IMR-90 (cell line): ENCODE measurements around the gene FAM168A. TPM values are rescaled to one million over a fixed set of nuclear protein-coding genes. Genes with fewer than 3 reads are reported as not detected.

Source experiments
- ATAC-seq: fragments of 200-7000 bp; cut with Tn5 transposase; 2 replicates; pipeline ENCODE4 v1.9.1; 2020; ENCODE audit warnings: low read depth, mild to moderate bottlenecking, moderate library complexity
- BruUV-seq: library from RNA; stranded (reverse); fragments of 400-500 nt; replicated peaks from 2 replicates; lab custom pipeline; 2021; lab: Mats Ljungman, UMichigan
- CTCF ChIA-PET: fragments of 300-600 bp; formaldehyde crosslinking; extraction: SDS; loops from one replicate; lab custom pipeline; 2021; ENCODE audit warnings: antibody characterized with exemption; lab: Yijun Ruan, JAX
- POLR2A ChIA-PET: fragments of 300-600 bp; sonication (Branson Sonifier 250); formaldehyde crosslinking; loops from one replicate; lab custom pipeline; 2022; ENCODE audit warnings: antibody characterized with exemption; ENCODE audit not compliant: unreplicated experiment; lab: Charles Lee
- DNase-seq: peaks from one replicate; pipeline ENCODE4 v3.0.0; 2013
- H2AFZ ChIP-seq: replicated peaks from 2 replicates; pipeline ENCODE3; 2013; ENCODE audit warnings: low read length, mild to moderate bottlenecking; ENCODE audit not compliant: poor library complexity
- H2AK5ac ChIP-seq: 2 replicates; pipeline ENCODE4 v1.6.1; 2013; ENCODE audit warnings: low read depth, low read length, inconsistent platforms
- H2AK9ac ChIP-seq: replicated peaks from 2 replicates; pipeline ENCODE3; 2013; ENCODE audit warnings: mild to moderate bottlenecking, low read depth, low read length, moderate library complexity; ENCODE audit not compliant: poor library complexity
- H2BK120ac ChIP-seq: 2 replicates; pipeline ENCODE4 v1.6.1; 2013; ENCODE audit warnings: low read depth, low read length, inconsistent platforms
- H2BK15ac ChIP-seq: 3 replicates; pipeline ENCODE4 v1.6.1; 2013; ENCODE audit warnings: low read depth, low read length, inconsistent platforms
- H2BK20ac ChIP-seq: 2 replicates; pipeline ENCODE4 v1.6.1; 2013; ENCODE audit warnings: low read depth, mild to moderate bottlenecking, inconsistent platforms, low read length, moderate library complexity
- H2BK5ac ChIP-seq: 2 replicates; pipeline ENCODE4 v1.6.1; 2013; ENCODE audit warnings: mild to moderate bottlenecking, low read depth, low read length, inconsistent platforms; ENCODE audit not compliant: poor library complexity, severe bottlenecking
- H3K14ac ChIP-seq: replicated peaks from 2 replicates; pipeline ENCODE4 v1.6.1; 2013; ENCODE audit warnings: low read depth, low read length, inconsistent platforms
- H3K18ac ChIP-seq: 2 replicates; pipeline ENCODE4 v1.6.1; 2013; ENCODE audit warnings: low read depth, low read length, control low read depth
- H3K23ac ChIP-seq: 2 replicates; pipeline ENCODE4 v1.6.1; 2013; ENCODE audit warnings: low read depth, low read length, inconsistent platforms
- H3K27ac ChIP-seq: 2 replicates; pipeline ENCODE4 v1.5.1; 2013; ENCODE audit warnings: mild to moderate bottlenecking, control low read depth, low read length; ENCODE audit not compliant: insufficient read depth
- H3K27me3 ChIP-seq: 2 replicates; pipeline ENCODE4 v1.6.1; 2013; ENCODE audit warnings: low read length; ENCODE audit not compliant: control insufficient read depth, insufficient read depth
- H3K36me3 ChIP-seq: 2 replicates; pipeline ENCODE4 v1.6.1; 2013; ENCODE audit warnings: low read length, mixed read lengths; ENCODE audit not compliant: control insufficient read depth, insufficient read depth
- H3K4ac ChIP-seq: 2 replicates; pipeline ENCODE4 v1.6.1; 2013; ENCODE audit warnings: low read depth, low read length, inconsistent platforms
- H3K4me1 ChIP-seq: 2 replicates; pipeline ENCODE4 v1.6.1; 2013; ENCODE audit warnings: low read length, mixed read lengths; ENCODE audit not compliant: control insufficient read depth, insufficient read depth
- H3K4me2 ChIP-seq: 2 replicates; pipeline ENCODE4 v1.6.1; 2013; ENCODE audit warnings: low read depth, mild to moderate bottlenecking, control low read depth, low read length, moderate library complexity
- H3K4me3 ChIP-seq: 2 replicates; pipeline ENCODE4 v1.5.1; 2013; ENCODE audit warnings: low read depth, mild to moderate bottlenecking, control low read depth, low read length, moderate library complexity; ENCODE audit not compliant: insufficient read depth
- H3K56ac ChIP-seq: 2 replicates; pipeline ENCODE4 v1.6.1; 2013; ENCODE audit warnings: low read length, inconsistent platforms; ENCODE audit not compliant: insufficient read depth; ENCODE audit errors: extremely low read depth
- H3K79me1 ChIP-seq, 2 experiments: 2 replicates each; pipeline ENCODE4 v1.6.1; 2013; ENCODE audit warnings: low read length in 2 of 2, inconsistent platforms in 1 of 2, low read depth in 1 of 2
- H3K9ac ChIP-seq: 2 replicates; pipeline ENCODE4 v1.6.1; 2013; ENCODE audit warnings: low read depth, low read length, control low read depth
- H3K9me1 ChIP-seq: 2 replicates; pipeline ENCODE4 v1.6.1; 2013; ENCODE audit warnings: low read length, inconsistent platforms; ENCODE audit not compliant: insufficient read depth
- H3K9me3 ChIP-seq: 2 replicates; pipeline ENCODE4 v1.6.1; 2013; ENCODE audit warnings: low read length; ENCODE audit not compliant: control insufficient read depth, insufficient read depth
- H4K20me1 ChIP-seq: 2 replicates; pipeline ENCODE4 v1.6.1; 2013; ENCODE audit warnings: low read length, inconsistent platforms; ENCODE audit not compliant: insufficient read depth
- H4K5ac ChIP-seq: 2 replicates; pipeline ENCODE4 v1.6.1; 2013; ENCODE audit warnings: mild to moderate bottlenecking, low read depth, low read length, control low read depth
- H4K8ac ChIP-seq, 2 experiments: 2 replicates each; pipeline ENCODE4 v1.6.1; 2013; ENCODE audit warnings: low read depth in 2 of 2, low read length in 2 of 2, control low read depth in 1 of 2, inconsistent platforms in 1 of 2
- H4K91ac ChIP-seq: 2 replicates; pipeline ENCODE4 v1.6.1; 2013; ENCODE audit warnings: low read depth, low read length, inconsistent platforms; ENCODE audit not compliant: insufficient read depth
- BHLHE40 ChIP-seq: fragments of 150-350 bp; IDR thresholded peaks from 2 replicates; pipeline ENCODE4 v1.6.1; 2016; ENCODE audit warnings: mild to moderate bottlenecking, low read depth, low read length
- CEBPB ChIP-seq: IDR thresholded peaks from 2 replicates; pipeline ENCODE4 v1.6.1; 2012; ENCODE audit warnings: low read depth, low read length, improper control_type of control experiment
- CHD1 ChIP-seq: IDR thresholded peaks from 2 replicates; pipeline ENCODE4 v1.6.1; 2012; ENCODE audit warnings: low read depth, low read length, improper control_type of control experiment
- ELK1 ChIP-seq: fragments of 150-350 bp; IDR thresholded peaks from 2 replicates; pipeline ENCODE4 v1.6.1; 2016; ENCODE audit warnings: low read depth, mild to moderate bottlenecking, low read length, moderate library complexity, borderline replicate concordance
- FOS ChIP-seq: fragments of 150-350 bp; IDR thresholded peaks from 2 replicates; pipeline ENCODE4 v1.6.1; 2016; ENCODE audit warnings: low read depth, low read length
- MAFK ChIP-seq: IDR thresholded peaks from 2 replicates; pipeline ENCODE4 v1.6.1; 2012; ENCODE audit warnings: low read depth, low read length, improper control_type of control experiment
- MAZ ChIP-seq: IDR thresholded peaks from 2 replicates; pipeline ENCODE4 v1.6.1; 2012; ENCODE audit warnings: low read depth, mild to moderate bottlenecking, low read length, improper control_type of control experiment, moderate library complexity, borderline replicate concordance
- MXI1 ChIP-seq: IDR thresholded peaks from 2 replicates; pipeline ENCODE4 v1.6.1; 2012; ENCODE audit warnings: low read depth, mild to moderate bottlenecking, low read length, moderate library complexity, borderline replicate concordance
- POLR2A ChIP-seq: IDR thresholded peaks from 2 replicates; pipeline ENCODE4 v1.6.1; 2012; ENCODE audit warnings: mild to moderate bottlenecking, low read depth, low read length
- RAD21 ChIP-seq: IDR thresholded peaks from 2 replicates; pipeline ENCODE4 v1.6.1; 2012; ENCODE audit warnings: low read length, improper control_type of control experiment
- RCOR1 ChIP-seq: IDR thresholded peaks from 2 replicates; pipeline ENCODE4 v1.6.1; 2012; ENCODE audit warnings: mild to moderate bottlenecking, low read length, improper control_type of control experiment; ENCODE audit not compliant: insufficient replicate concordance
- SMC3 ChIP-seq: fragments of 150-350 bp; IDR thresholded peaks from 2 replicates; pipeline ENCODE4 v1.6.1; 2016; ENCODE audit warnings: low read depth, mild to moderate bottlenecking, antibody characterized with exemption, low read length, moderate library complexity
- USF2 ChIP-seq: fragments of 150-350 bp; IDR thresholded peaks from 2 replicates; pipeline ENCODE4 v1.6.1; 2017; ENCODE audit warnings: mild to moderate bottlenecking, antibody characterized with exemption, low read length, low read depth
- WGBS, 2 experiments: methylation state at CpG; one replicate each; pipeline versions ENCODE4 v1.1.5 to v1.1.7; 2013; ENCODE audit warnings: missing lambda C conversion rate in 2 of 2; ENCODE audit not compliant: insufficient read length in 1 of 2; ENCODE audit errors: extremely low coverage in 2 of 2; 5-methylcytosine and 5-hydroxymethylcytosine counted together
- dilution Hi-C: fragments of 300-500 bp; cut with HindIII; formaldehyde crosslinking; loops from one replicate; pipeline ENCODE4 v1.14.3; 2018; ENCODE audit warnings: low sequenced_read_pairs; ENCODE audit not compliant: unreplicated experiment
- in situ Hi-C: fragments of 300-500 bp; cut with MboI; formaldehyde crosslinking; loops from 3 replicates; pipeline ENCODE4 v1.14.3; 2019; ENCODE audit warnings: low sequenced_read_pairs, inconsistent platforms, mixed read lengths
- intact Hi-C: fragments of 100-400 bp; cut with micrococcal nuclease; formaldehyde crosslinking; loops from 2 replicates; pipeline ENCODE4 v1.10.0; 2022
- polyA plus RNA-seq, 3 experiments: library from polyadenylated mRNA; depleted of rRNA; stranded (reverse); fragments of >200 nt; gene quantifications; 2 replicates each; pipeline ENCODE4 v1.2.3, GENCODE V29; 2012; ENCODE audit warnings: low replicate concordance in 1 of 3
- total RNA-seq: library from RNA; depleted of rRNA; stranded (reverse); fragments of >200 nt; gene quantifications from 2 replicates; pipeline ENCODE4 v1.2.3, GENCODE V29; 2012

Gene FAM168A
- total and polyA plus RNA-seq, 2 of the 4 experiments (the other 2 are of a cell fraction): 13.1 to 22.8 TPM

GRCh38 chr11:73391665-73392064, 206.2 kb downstream of the FAM168A start:
- intact Hi-C loops: no loop called here
- Histone ChIP-seq H3K27me3 (no peaks in the 10 kb centered on the region), H3K4me1 (peaks cover 12% of the 10 kb centered on the region)

More at GRCh38 chr11:73391665-73392064, 206.2 kb downstream of the FAM168A start:
- TF ChIP-seq USF2 (no peak), SMC3 (no peak), RAD21 (no peak), MAZ (no peak), BHLHE40 (no peak), FOS (no peak), MAFK (no peak), CEBPB (no peak), POLR2A (no peak), MXI1 (no peak), ELK1 (no peak), CHD1 (no peak), RCOR1 (no peak)
- no peak overlapping the region for H3K27ac ChIP-seq
- ChIA-PET POLR2A (no interaction called here), CTCF (no interaction called here)
- no peak overlapping the region for H2AFZ ChIP-seq
- no peak overlapping the region for H2BK20ac ChIP-seq
- no peak overlapping the region for H4K91ac ChIP-seq
- H4K20me1 ChIP-seq: peaks cover 14% of the 10 kb centered on the region
- H3K4me3 ChIP-seq: no peak overlapping the region
- no peak overlapping the region for H3K4ac ChIP-seq
- no peaks in the 10 kb centered on the region for H3K9me3 ChIP-seq
- 97% methylated on average over 6 of the region's 10 CpGs; no CpG with 5 or more reads in 1 of the 2 experiments for WGBS, 2 experiments
- H2BK5ac ChIP-seq: no peak overlapping the region
- no peak overlapping the region for H3K18ac ChIP-seq
- no peak for ATAC-seq
- H4K5ac ChIP-seq: no peak overlapping the region
- in situ Hi-C loops (no loop called here), dilution Hi-C loops (no loop called here)
- no peak overlapping the region for H3K9ac ChIP-seq
- no peak overlapping the region for H4K8ac ChIP-seq
- H3K23ac ChIP-seq: no peak overlapping the region
- H2AK5ac ChIP-seq: no peak overlapping the region
- DNase-seq: no peak
- BruUV-seq: no TSS peak
- H2BK15ac ChIP-seq: no peak overlapping the region
- H3K56ac ChIP-seq: no peak overlapping the region
- H3K4me2 ChIP-seq: no peak overlapping the region
- H2BK120ac ChIP-seq: no peak overlapping the region
- no peak overlapping the region for H3K14ac ChIP-seq
- peaks cover 4% of the 10 kb centered on the region; the same call in 1 of the 2 replicates for H3K36me3 ChIP-seq
- H3K9me1 ChIP-seq: peaks cover 13% of the 10 kb centered on the region; the same call in 1 of the 2 replicates
- peak overlapping the region; percentile 63 for H2AK9ac ChIP-seq
- peaks cover 15 to 28% of the 10 kb centered on the region in 2 experiments for H3K79me1 ChIP-seq
